Activated naive CD4-positive, alpha-beta T cell treated with anti-CD3 and anti-CD28 coated beads, Interleukin-2, amount 10 ng/mL, durations not matched to agents 7 days and 5 days (primary cell): ENCODE results near the gene SPATS2L.

ENCODE experiments used
- CTCF ChIA-PET: fragments of 350-600 bp; sonication (Branson Sonifier 250); formaldehyde crosslinking; loops from one replicate; lab custom pipeline; 2021; ENCODE audit warnings: antibody characterized with exemption; lab: Charles Lee
- DNase-seq: peaks from one replicate; pipeline ENCODE4 v3.0.0-alpha.2; 2020
- H3K27ac Mint-ChIP-seq: one replicate; pipeline ENCODE4 v1.8.0; 2021; ENCODE audit warnings: mild to moderate bottlenecking, moderate library complexity, mixed read lengths
- H3K27me3 Mint-ChIP-seq: one replicate; pipeline ENCODE4 v1.8.0; 2021; ENCODE audit warnings: mild to moderate bottlenecking, mixed read lengths
- H3K36me3 Mint-ChIP-seq: one replicate; pipeline ENCODE4 v1.8.0; 2021; ENCODE audit warnings: mixed read lengths
- H3K4me1 Mint-ChIP-seq: one replicate; pipeline ENCODE4 v1.8.0; 2021; ENCODE audit warnings: mixed read lengths
- H3K4me3 Mint-ChIP-seq: one replicate; pipeline ENCODE4 v1.8.0; 2021; ENCODE audit warnings: mild to moderate bottlenecking, moderate library complexity, mixed read lengths
- H3K9me3 Mint-ChIP-seq: one replicate; pipeline ENCODE4 v1.8.0; 2021; ENCODE audit warnings: mixed read lengths

The SPATS2L gene

DNA sequence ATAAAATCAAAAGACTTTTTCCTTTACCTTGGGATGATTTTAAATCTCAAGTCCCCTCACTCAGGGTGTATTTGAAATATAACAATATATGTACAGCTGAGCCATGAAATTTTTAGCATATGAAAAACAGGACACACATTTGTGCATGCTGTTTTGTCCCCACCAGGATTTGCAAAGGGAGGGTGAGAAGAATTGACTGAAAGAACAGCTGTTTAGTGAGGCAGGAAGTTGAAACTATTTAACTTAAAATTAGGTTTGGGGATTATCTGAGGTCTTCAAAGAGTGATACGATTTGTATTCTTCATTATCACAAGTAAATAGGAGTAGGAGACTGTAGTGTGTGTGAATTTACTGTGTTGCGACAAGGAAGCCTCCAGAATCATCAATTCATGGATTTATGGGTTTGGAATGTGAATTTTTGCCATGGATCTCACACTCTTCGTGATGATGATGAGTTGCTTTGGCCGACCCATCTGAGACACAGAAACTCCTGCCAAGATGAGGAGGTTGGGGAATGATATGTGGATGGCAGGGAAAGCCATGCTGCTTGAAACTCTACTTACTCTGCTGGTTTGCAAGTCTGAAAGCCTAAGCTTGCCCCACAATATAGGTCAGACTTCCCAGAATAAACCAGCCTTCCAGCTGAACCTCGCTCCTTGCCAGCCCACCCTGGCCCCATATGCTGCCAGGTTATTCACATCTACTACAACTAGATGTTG, 31.0 kb upstream of the SPATS2L start:
- Mint-ChIP-seq H3K36me3 (no peaks in the 10 kb centered on the region), H3K27ac (no peak overlapping the region), H3K4me3 (no peak overlapping the region), H3K4me1 (no peaks in the 10 kb centered on the region), H3K27me3 (peaks cover 8% of the 10 kb centered on the region), H3K9me3 (no peaks in the 10 kb centered on the region)
- no peak for DNase-seq
- CTCF ChIA-PET: interaction anchor here (1.4 kb wide), 1 partner anchor 196 kb away, joined by 4 read pairs; no protein-coding TSS in a partner anchor

DNA sequence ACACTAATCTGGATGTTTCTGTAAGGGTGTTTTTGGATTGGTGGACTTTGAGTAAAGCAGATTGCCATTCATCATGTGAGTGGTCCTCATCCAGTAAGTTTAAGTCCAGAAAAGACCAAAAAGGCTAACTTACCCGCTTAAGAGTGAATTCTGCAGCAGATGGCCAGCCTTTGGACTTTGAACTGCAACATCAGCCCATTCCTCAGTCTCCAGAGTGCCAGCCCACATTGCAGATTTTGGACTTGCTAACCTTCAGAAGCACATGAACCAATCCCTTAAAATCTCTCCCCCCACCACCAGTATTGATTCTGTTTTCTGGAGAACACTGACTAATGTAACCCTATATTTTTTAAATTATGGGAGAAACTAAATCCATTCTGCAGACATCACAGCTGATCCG, 30.0 kb upstream of the SPATS2L start:
- no peak overlapping the region for H3K4me3 Mint-ChIP-seq
- peaks cover 8% of the 10 kb centered on the region for H3K27me3 Mint-ChIP-seq

DNA sequence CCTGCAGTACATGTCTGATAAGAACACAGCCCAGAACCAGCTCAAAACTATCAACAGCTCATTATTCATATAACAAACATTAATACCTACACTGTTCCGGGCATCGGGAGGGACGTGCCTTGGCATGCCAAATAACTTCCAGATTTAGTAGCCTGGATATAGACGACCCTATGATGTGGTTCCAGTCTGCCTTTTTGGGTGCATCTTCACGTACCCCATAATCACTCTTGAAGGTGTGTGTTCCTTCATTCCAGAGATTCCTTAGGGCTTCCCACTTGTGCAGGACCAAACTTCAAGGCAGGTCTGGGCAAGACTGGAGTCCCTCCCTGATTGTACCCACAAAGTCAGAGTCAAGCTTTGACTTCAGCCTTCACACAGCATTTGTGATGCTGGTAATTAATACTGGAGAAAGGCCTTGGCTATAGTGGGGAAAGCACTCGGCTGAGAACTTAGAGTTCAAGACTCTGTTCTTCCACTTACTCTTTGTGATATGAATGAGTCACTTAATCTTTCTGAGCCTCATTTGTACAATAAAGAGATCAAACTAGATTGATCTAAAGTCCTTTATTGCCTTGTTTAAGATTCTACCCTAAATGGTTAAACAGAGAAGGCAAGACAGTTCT, 27.7 kb upstream of the SPATS2L start:
- no peak overlapping the region for H3K27ac Mint-ChIP-seq
- H3K4me1 Mint-ChIP-seq: no peaks in the 10 kb centered on the region
- CTCF ChIA-PET: no interaction called here
- DNase-seq: no peak
- no peaks in the 10 kb centered on the region for H3K36me3 Mint-ChIP-seq
- no peak overlapping the region for H3K4me3 Mint-ChIP-seq
- no peaks in the 10 kb centered on the region for H3K9me3 Mint-ChIP-seq
- peaks cover 25% of the 10 kb centered on the region for H3K27me3 Mint-ChIP-seq

More for the DNA sequence above, 30.0 kb upstream of the SPATS2L start:
- CTCF ChIA-PET: no interaction called here
- Mint-ChIP-seq H3K27ac (no peak overlapping the region), H3K4me1 (no peaks in the 10 kb centered on the region), H3K9me3 (no peaks in the 10 kb centered on the region), H3K36me3 (no peaks in the 10 kb centered on the region)
- no peak for DNase-seq

DNA sequence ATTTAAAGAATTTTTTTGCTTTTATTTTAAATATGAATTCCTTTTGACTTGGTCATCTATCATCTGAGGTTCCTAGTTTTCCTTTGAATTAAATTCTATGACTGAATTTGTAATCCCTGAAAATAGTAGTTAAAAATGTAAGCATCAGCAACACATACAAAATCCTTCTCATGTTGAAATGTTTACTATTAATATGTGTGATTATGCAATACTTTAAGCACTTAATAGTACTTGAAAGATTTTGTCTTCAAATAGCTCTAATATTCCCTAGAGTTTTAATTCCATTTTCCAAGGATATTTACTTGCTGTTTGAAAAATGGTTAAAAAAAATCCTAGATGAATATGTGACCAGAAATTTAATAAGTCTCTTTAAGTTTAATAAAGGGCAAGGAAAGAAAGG, 26.6 kb upstream of the SPATS2L start:
- H3K27me3 Mint-ChIP-seq: peaks cover 28% of the 10 kb centered on the region
- H3K36me3 Mint-ChIP-seq: no peaks in the 10 kb centered on the region
- no peak overlapping the region for H3K4me3 Mint-ChIP-seq
- CTCF ChIA-PET: no interaction called here
- H3K4me1 Mint-ChIP-seq: no peaks in the 10 kb centered on the region
- no peak for DNase-seq
- no peaks in the 10 kb centered on the region for H3K9me3 Mint-ChIP-seq
- no peak overlapping the region for H3K27ac Mint-ChIP-seq

DNA sequence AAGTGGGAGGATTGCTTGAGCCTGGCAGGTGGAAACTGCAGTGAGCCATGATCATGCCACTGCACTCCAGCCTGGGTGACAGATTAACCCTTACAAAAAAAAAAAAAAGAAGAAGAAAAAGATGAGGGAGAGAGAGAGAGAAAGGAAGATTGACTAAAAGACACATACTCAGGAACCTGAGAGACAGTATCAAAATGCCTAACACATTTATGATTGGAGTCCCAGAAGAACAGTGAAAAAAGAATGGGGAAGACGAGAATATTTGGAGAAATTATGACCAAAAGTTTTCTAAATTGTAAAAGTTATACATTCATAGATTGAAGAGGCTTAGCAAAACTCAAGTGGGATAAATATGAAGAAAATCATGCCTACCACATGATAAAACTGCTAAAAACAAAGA, 19.9 kb upstream of the SPATS2L start:
- H3K4me3 Mint-ChIP-seq: no peak overlapping the region
- H3K27me3 Mint-ChIP-seq: peaks cover 38% of the 10 kb centered on the region
- no peaks in the 10 kb centered on the region for H3K9me3 Mint-ChIP-seq
- H3K36me3 Mint-ChIP-seq: no peaks in the 10 kb centered on the region
- CTCF ChIA-PET: no interaction called here
- no peak for DNase-seq
- no peak overlapping the region for H3K27ac Mint-ChIP-seq
- H3K4me1 Mint-ChIP-seq: no peaks in the 10 kb centered on the region

DNA sequence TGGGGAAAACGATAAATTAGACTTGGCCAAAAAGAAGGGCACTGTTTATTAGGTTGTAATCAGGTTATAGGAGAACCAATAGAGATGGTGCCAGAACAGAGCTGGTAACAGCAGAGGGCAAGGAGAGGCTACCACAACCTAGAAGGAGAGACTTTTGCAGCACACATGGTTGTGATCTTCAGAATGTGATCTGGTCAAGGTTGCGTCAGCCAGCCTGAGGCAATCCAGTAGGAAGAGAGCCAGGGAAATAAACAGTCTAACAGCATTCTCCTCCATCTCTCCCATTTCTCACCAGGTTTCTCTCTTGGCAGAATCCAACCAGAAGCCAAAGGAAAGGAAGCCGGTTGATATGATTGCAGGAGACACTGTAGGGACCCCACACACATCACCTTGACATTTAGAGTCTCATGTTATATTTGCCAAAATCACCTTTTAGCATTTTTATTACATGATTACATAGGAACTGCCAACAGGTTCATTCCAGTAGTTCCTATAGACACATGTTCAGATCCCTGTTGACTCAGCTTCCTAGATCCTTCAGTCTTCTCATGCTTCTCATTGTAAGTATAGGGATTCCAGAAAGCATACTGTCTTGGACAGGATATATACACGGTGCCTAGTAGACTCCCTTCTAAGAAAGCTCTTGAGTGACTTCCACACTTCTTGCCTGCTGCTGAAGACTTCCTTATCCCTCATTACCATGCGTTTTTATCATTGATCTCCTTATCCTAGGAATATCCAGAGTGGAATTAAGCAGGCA, 17.6 kb upstream of the SPATS2L start:
- Mint-ChIP-seq H3K4me3 (no peak overlapping the region), H3K36me3 (no peaks in the 10 kb centered on the region), H3K27ac (no peak overlapping the region), H3K27me3 (peaks cover 22% of the 10 kb centered on the region), H3K4me1 (no peaks in the 10 kb centered on the region), H3K9me3 (no peaks in the 10 kb centered on the region)
- CTCF ChIA-PET: no interaction called here
- DNase-seq: no peak

DNA sequence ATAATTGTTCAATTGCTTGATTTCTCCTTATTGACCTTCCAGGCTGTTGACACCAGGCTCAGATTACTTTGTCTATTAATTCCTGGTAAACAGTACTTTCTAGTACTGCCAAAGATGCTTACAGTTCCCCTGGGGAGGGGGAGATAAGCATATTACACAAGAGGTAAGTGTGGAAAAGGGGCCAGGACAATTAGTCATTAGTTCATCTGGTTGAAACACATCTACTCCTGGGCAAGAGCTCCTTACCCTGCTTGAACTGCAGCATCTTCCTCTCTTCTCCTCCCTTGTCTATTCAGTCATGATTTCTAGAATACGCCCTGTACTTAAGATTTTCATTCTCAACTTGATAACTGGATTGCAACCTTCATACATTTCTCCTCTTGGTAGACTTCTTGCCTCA, 10.4 kb upstream of the SPATS2L start:
- CTCF ChIA-PET: interaction anchor here (1.5 kb wide), 1 partner anchor 185 kb away, joined by 3 read pairs; no protein-coding TSS in a partner anchor

DNA sequence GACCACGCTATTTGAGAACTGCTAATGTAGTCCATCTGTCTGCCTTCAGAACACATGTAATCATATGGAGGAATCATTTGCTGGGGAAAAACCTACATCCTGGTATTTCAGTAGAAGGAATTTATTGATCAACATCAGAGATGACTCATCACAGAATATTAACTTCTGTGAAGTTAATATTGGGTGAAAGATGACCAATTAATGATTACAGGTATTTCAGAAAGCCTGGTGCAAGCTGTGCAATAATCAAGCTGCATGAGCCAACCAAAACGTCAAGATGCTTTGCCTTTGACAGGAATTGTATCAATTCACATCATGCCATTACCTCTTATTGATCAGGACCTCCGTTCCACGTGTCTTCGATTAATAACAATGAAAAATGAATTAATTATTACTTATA, 9.4 kb upstream of the SPATS2L start:
- DNase-seq: no peak
- peaks cover 3% of the 10 kb centered on the region for H3K9me3 Mint-ChIP-seq
- no peaks in the 10 kb centered on the region for H3K36me3 Mint-ChIP-seq
- peaks cover 17% of the 10 kb centered on the region for H3K27me3 Mint-ChIP-seq
- CTCF ChIA-PET: interaction anchor here (1.5 kb wide), 1 partner anchor 184 kb away, joined by 3 read pairs; no protein-coding TSS in a partner anchor
- H3K4me1 Mint-ChIP-seq: peaks cover 12% of the 10 kb centered on the region
- H3K4me3 Mint-ChIP-seq: no peak overlapping the region
- H3K27ac Mint-ChIP-seq: no peak overlapping the region

More for the DNA sequence above, 10.4 kb upstream of the SPATS2L start:
- H3K4me3 Mint-ChIP-seq: no peak overlapping the region
- H3K27ac Mint-ChIP-seq: no peak overlapping the region
- H3K9me3 Mint-ChIP-seq: peaks cover 3% of the 10 kb centered on the region
- peaks cover 21% of the 10 kb centered on the region for H3K27me3 Mint-ChIP-seq
- DNase-seq: no peak
- no peaks in the 10 kb centered on the region for H3K36me3 Mint-ChIP-seq
- H3K4me1 Mint-ChIP-seq: peaks cover 12% of the 10 kb centered on the region

DNA sequence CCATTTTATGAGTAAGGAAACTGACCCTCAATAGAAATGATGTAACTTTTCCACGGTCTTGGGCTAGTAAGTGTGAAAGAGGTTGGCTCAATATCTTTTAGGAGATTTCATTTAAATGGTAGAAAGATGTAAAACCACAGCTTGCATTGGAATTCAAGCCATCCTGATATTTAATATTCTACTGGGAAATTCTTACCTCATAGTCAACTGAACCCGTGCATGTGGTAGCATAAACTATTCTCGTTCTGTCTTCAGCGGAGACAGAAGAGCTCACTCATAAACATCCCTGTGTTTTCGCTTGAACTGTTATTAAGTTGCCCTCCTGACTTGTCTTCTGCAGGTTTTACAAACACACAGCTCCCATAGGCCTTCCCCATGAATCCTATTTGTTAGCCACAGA, 8.5 kb upstream of the SPATS2L start:
- Mint-ChIP-seq H3K9me3 (peaks cover 3% of the 10 kb centered on the region), H3K36me3 (no peaks in the 10 kb centered on the region), H3K4me3 (no peak overlapping the region), H3K27me3 (peaks cover 23% of the 10 kb centered on the region), H3K27ac (no peak overlapping the region), H3K4me1 (peaks cover 12% of the 10 kb centered on the region)
- DNase-seq: no peak
- CTCF ChIA-PET: interaction anchor here (0.8 kb wide), 2 partner anchors 172 to 320 kb away, joined by 3 read pairs; no protein-coding TSS in a partner anchor

DNA sequence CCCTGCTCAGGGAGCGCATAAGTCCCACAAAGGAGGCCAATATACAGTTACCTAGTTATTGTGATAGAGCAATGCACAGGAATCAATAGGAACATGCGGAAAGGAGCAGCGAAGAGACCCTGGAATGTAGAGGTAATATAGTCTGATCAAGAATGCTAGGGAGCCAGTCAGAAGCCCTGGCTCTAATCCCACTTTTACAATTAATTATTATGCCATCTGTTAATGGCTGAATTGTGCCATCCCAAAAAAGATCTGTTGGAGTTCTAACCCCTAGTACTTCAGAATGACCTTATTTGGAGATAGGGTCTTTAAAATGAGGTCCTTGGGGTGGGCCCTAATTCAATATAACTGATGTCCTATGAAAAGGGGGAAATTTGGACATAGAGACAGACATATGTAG, 7.7 kb upstream of the SPATS2L start:
- no peak for DNase-seq
- H3K27ac Mint-ChIP-seq: no peak overlapping the region
- CTCF ChIA-PET: interaction anchor here (0.8 kb wide), 2 partner anchors 171 to 320 kb away, joined by 3 read pairs; no protein-coding TSS in a partner anchor

DNA sequence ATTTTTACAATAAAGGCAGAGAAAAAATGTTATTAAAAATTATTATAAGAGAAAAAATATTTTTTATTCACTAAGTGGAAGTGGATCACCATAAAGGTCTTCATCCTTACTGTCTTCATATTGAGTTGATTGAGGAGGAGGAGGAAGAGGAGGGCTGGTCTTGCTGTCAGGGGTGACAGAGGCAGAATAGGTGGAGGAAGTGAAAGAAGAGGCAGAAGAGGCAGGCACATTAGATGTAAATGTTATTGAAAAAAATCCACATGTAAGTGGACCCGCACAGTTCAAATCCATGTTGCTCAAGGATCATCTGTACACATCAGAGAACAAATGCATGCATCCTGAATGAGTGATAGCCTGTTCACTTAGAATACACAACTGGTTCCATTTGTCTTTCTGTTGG, 6.4 kb upstream of the SPATS2L start:
- Mint-ChIP-seq H3K36me3 (no peaks in the 10 kb centered on the region), H3K27me3 (peaks cover 26% of the 10 kb centered on the region), H3K4me1 (peaks cover 12% of the 10 kb centered on the region), H3K9me3 (peaks cover 3% of the 10 kb centered on the region), H3K27ac (no peak overlapping the region), H3K4me3 (no peak overlapping the region)
- no peak for DNase-seq
- CTCF ChIA-PET: no interaction called here

More for the DNA sequence above, 7.7 kb upstream of the SPATS2L start:
- no peaks in the 10 kb centered on the region for H3K36me3 Mint-ChIP-seq
- peaks cover 3% of the 10 kb centered on the region for H3K9me3 Mint-ChIP-seq
- peaks cover 12% of the 10 kb centered on the region for H3K4me1 Mint-ChIP-seq
- H3K27me3 Mint-ChIP-seq: peaks cover 28% of the 10 kb centered on the region
- H3K4me3 Mint-ChIP-seq: no peak overlapping the region

DNA sequence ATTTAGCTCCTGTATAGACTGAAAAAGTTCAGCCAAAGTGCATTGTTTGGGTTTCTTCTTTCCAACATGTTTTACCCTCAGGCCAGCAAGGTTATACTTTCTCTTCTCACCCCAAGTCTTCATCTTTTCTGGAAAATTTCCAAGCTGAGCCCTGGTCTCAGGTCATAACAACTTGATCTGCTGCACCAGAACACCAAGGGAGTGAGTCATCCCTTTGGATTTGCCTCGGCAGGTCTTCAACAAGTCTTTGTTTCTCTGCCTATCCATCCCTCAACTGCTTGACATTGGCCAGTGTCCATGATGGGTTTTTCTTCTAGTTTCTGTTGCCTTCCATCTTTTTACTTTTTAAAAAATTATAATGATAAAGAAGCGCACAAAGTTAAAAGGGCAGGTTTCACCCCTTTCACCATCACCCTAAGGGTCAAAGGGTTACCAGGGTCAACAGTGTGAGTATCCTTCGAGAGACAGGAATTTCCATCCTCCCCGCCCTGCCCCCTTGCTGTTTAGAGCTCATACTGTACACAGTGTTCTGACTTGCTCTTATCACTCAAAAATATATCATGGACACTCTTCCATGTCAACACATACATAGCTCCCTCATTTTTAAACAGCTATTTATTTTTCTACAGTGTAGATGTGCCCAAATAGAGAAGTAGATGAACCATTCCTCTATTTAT, 5.7 kb upstream of the SPATS2L start:
- no peak for DNase-seq
- Mint-ChIP-seq H3K27ac (no peak overlapping the region), H3K4me3 (no peak overlapping the region), H3K9me3 (peaks cover 3% of the 10 kb centered on the region), H3K36me3 (no peaks in the 10 kb centered on the region), H3K4me1 (peaks cover 8% of the 10 kb centered on the region), H3K27me3 (peaks cover 28% of the 10 kb centered on the region)
- CTCF ChIA-PET: interaction anchor here (1.4 kb wide), 1 partner anchor 171 kb away, joined by 4 read pairs; no protein-coding TSS in a partner anchor

DNA sequence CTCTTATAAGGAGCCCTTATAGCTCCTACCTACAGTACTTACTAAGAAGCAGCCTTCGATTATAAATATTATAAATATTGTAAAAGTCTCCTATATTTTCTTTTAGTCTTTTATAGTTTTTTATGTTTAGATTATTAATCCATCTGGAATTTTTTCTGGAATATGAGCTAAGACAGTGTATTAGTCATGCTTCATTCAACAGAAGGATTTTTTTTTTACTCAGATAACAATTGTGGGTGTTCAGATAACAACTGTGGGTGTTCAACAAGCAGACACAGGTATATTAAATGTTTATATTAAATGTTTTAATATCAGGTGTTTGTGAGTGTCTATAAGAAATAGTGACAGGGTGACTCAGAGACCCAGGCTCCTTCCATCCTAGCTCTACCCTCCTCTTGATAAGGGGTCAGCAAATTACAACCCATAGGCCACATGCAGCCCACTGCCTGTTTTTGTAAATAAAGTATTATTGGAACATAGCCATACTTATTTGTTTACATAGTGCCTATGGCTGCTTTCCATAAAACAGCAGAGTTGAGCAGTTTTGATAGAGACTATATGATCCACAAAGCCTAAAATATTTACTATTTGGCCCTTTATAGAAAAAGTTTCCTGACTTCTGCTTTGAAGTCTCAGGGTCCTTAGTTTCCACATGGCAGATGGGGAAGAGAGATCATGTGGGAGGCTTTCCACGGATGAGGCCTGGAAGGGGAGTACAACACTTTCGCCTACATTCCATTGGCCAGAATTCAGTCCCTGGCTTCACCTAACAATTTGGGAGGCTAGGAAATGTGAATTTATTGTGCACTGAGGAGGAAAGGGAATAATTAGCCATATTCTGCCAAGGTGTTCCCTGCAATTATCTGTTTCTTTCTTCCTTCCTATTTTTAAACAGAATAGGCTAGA, 4.3 kb upstream of the SPATS2L start:
- Mint-ChIP-seq H3K9me3 (no peaks in the 10 kb centered on the region), H3K36me3 (peaks cover 2% of the 10 kb centered on the region), H3K4me3 (no peak overlapping the region)

More for the DNA sequence above, 4.3 kb upstream of the SPATS2L start:
- Mint-ChIP-seq H3K27me3 (peaks cover 35% of the 10 kb centered on the region), H3K4me1 (peaks cover 7% of the 10 kb centered on the region), H3K27ac (no peak overlapping the region)
- DNase-seq: no peak
- CTCF ChIA-PET: interaction anchor here (1.4 kb wide), 1 partner anchor 169 kb away, joined by 4 read pairs; no protein-coding TSS in a partner anchor
